K562 (cell line): ENCODE data around the gene WTAP. TPM values are rescaled to one million over a fixed set of nuclear protein-coding genes. Genes with fewer than 3 reads are reported as not detected.

Source experiments
- ELF1 ChIP-seq: fragments of 200-800 bp; sonication (Bioruptor generic); IDR thresholded peaks from 2 replicates; pipeline ENCODE4 v1.6.1; 2016; ENCODE audit warnings: missing genetic modification characterization, missing compliant biosample characterization
- FOXA1 ChIP-seq: fragments of 450-650 bp; IDR thresholded peaks from 2 replicates; pipeline ENCODE4 v1.6.1; 2016; ENCODE audit warnings: mild to moderate bottlenecking, borderline replicate concordance
- HMGN3 ChIP-seq: IDR thresholded peaks from 2 replicates; pipeline ENCODE4 v1.6.1; 2011; ENCODE audit warnings: borderline replicate concordance, low read depth, mild to moderate bottlenecking, mixed read lengths, low read length; ENCODE audit not compliant: insufficient read length; ENCODE audit errors: extremely low read depth
- KAT8 ChIP-seq: fragments of 450-650 bp; IDR thresholded peaks from 2 replicates; pipeline ENCODE4 v1.6.1; 2016; ENCODE audit warnings: low read depth, mild to moderate bottlenecking
- MAFG ChIP-seq: fragments of 450-650 bp; conservative IDR thresholded peaks from 2 replicates; pipeline ENCODE4 v1.6.1; 2016; ENCODE audit warnings: missing genetic modification characterization, missing compliant biosample characterization
- NRF1 ChIP-seq, 2 experiments: fragments of 450-650 bp; IDR thresholded peaks in 1 of 2; conservative IDR thresholded peaks in 1 of 2; 2 replicates each; pipeline ENCODE4 v1.6.1; 2014; ENCODE audit warnings: mild to moderate bottlenecking in 2 of 2
- RBBP5 ChIP-seq: fragments of 200-600 bp; sonication (generic); IDR thresholded peaks from 2 replicates; pipeline ENCODE4 v1.6.1; 2012; ENCODE audit warnings: borderline replicate concordance, mild to moderate bottlenecking, low read length, control low read depth, inconsistent platforms; ENCODE audit not compliant: insufficient read depth, poor library complexity, severe bottlenecking
- RUNX1 ChIP-seq: sonication (generic); IDR thresholded peaks from 2 replicates; pipeline ENCODE4 v1.6.1; 2016; ENCODE audit warnings: antibody characterized with exemption, low read depth
- SP2 ChIP-seq: IDR thresholded peaks from 2 replicates; pipeline ENCODE4 v1.6.1; 2011; ENCODE audit warnings: mild to moderate bottlenecking, low read depth, low read length, moderate library complexity; ENCODE audit not compliant: poor library complexity, severe bottlenecking; ENCODE audit errors: extremely low read depth
- STAT5A ChIP-seq: IDR thresholded peaks from 2 replicates; pipeline ENCODE4 v1.6.1; 2012; ENCODE audit warnings: low read length, inconsistent platforms, borderline replicate concordance
- TBL1XR1 ChIP-seq, 2 experiments: IDR thresholded peaks; 2 replicates each; pipeline ENCODE4 v1.6.1; 2012; ENCODE audit warnings: improper control_type of control experiment in 2 of 2, low read length in 2 of 2, mild to moderate bottlenecking in 1 of 2
- TCF3 ChIP-seq: sonication (generic); formaldehyde crosslinking; IDR thresholded peaks from 2 replicates; pipeline ENCODE4 v1.4.0; 2020; ENCODE audit warnings: mild to moderate bottlenecking, missing genetic modification reagents
- ZBTB1 ChIP-seq: sonication (generic); formaldehyde crosslinking; IDR thresholded peaks from 2 replicates; pipeline ENCODE4 v1.8.1; 2023; ENCODE audit warnings: missing genetic modification reagents, low read depth, mild to moderate bottlenecking, borderline replicate concordance
- ZBTB17 ChIP-seq: fragments of 450-650 bp; formaldehyde crosslinking; IDR thresholded peaks from 2 replicates; pipeline ENCODE4 v1.4.0; 2020; ENCODE audit warnings: mild to moderate bottlenecking
- ZFP30 ChIP-seq: fragments of 250-450 bp; sonication (Bioruptor Pico); IDR thresholded peaks from 2 replicates; pipeline ENCODE4 v1.8.0; 2022; ENCODE audit warnings: moderate library complexity, mild to moderate bottlenecking, inconsistent platforms, borderline replicate concordance
- ZNF12 ChIP-seq: sonication (generic); formaldehyde crosslinking; IDR thresholded peaks from 2 replicates; pipeline ENCODE4 v1.4.0; 2020; ENCODE audit warnings: mild to moderate bottlenecking, missing genetic modification reagents
- ZNF133 ChIP-seq: fragments of 250-450 bp; sonication (Bioruptor Pico); IDR thresholded peaks from 2 replicates; pipeline ENCODE4 v1.4.0; 2020; ENCODE audit warnings: mild to moderate bottlenecking
- ZNF174 ChIP-seq: fragments of 250-450 bp; sonication (Bioruptor Pico); IDR thresholded peaks from 2 replicates; pipeline ENCODE4 v1.4.0; 2020; ENCODE audit warnings: mild to moderate bottlenecking
- ZNF184 ChIP-seq: sonication (generic); formaldehyde crosslinking; IDR thresholded peaks from 2 replicates; pipeline ENCODE4 v1.5.0; 2020; ENCODE audit warnings: missing genetic modification reagents
- ZNF444 ChIP-seq: fragments of 250-450 bp; sonication (Bioruptor Pico); IDR thresholded peaks from 2 replicates; pipeline ENCODE4 v1.4.0; 2020; ENCODE audit warnings: mild to moderate bottlenecking, moderate library complexity
- ZNF76 ChIP-seq: fragments of 250-450 bp; sonication (Bioruptor Pico); IDR thresholded peaks from 2 replicates; pipeline ENCODE4 v1.4.0; 2020; ENCODE audit warnings: mild to moderate bottlenecking, moderate library complexity, borderline replicate concordance
- ZZZ3 ChIP-seq: fragments of 450-650 bp; IDR thresholded peaks from 2 replicates; pipeline ENCODE4 v1.6.1; 2016; ENCODE audit warnings: antibody characterized with exemption, mild to moderate bottlenecking, moderate library complexity
- polyA plus RNA-seq, 8 experiments: library from polyadenylated mRNA; depleted of rRNA in 4 of 8; stranded (reverse) in 5 of 8; unstranded in 3 of 8; fragments of >200 nt; fragmentation: Nextera tagmentation in 2 of 8; fragmentation: Illumina TruSeq in 1 of 8; extraction: Ambion mirVana in 2 of 8; extraction: Trizol in 1 of 8; gene quantifications; 2 replicates each; pipeline versions ENCODE4 v1.2.1 to v1.2.3, GENCODE V29; 2011 to 2014; ENCODE audit warnings: inconsistent platforms in 1 of 8, missing spikeins in 1 of 8
- total RNA-seq, 7 experiments: library from RNA; depleted of rRNA in 6 of 7; stranded (reverse); fragments of >200 nt in 6 of 7; fragmentation: Illumina TruSeq in 2 of 7; extraction: Trizol in 2 of 7; gene quantifications; 2 replicates each; pipeline versions ENCODE4 v1.2.1 to v1.2.3, GENCODE V29; 2011 to 2021; ENCODE audit warnings: low replicate concordance in 1 of 7
- TF ChIP-seq, protein P1 (sequence below): IDR thresholded peaks from 2 replicates; pipeline ENCODE4 v1.6.1; 2012; ENCODE audit warnings: low read depth, low read length, improper control_type of control experiment, borderline replicate concordance
- TF ChIP-seq, protein P2 (sequence below), 2 experiments: fragments of 450-650 bp in 1 of 2; sonication (generic) in 1 of 2; formaldehyde crosslinking in 1 of 2; IDR thresholded peaks in 1 of 2; conservative IDR thresholded peaks in 1 of 2; 2 replicates each; pipeline versions ENCODE4 v1.6.1 to v1.8.1; 2016 to 2023; ENCODE audit warnings: mild to moderate bottlenecking in 2 of 2, moderate library complexity in 2 of 2, inconsistent platforms in 1 of 2, missing genetic modification reagents in 1 of 2
- TF ChIP-seq, protein P3 (sequence below): fragments of 450-650 bp; formaldehyde crosslinking; IDR thresholded peaks from 2 replicates; pipeline ENCODE4 v1.4.0; 2020; ENCODE audit warnings: mild to moderate bottlenecking

Gene WTAP
- total and polyA plus RNA-seq, 9 of the 15 experiments (the other 6 are each of a cell fraction or from before 2014, with no cell fraction given): 52.4 to 156 (median 110) TPM

DNA sequence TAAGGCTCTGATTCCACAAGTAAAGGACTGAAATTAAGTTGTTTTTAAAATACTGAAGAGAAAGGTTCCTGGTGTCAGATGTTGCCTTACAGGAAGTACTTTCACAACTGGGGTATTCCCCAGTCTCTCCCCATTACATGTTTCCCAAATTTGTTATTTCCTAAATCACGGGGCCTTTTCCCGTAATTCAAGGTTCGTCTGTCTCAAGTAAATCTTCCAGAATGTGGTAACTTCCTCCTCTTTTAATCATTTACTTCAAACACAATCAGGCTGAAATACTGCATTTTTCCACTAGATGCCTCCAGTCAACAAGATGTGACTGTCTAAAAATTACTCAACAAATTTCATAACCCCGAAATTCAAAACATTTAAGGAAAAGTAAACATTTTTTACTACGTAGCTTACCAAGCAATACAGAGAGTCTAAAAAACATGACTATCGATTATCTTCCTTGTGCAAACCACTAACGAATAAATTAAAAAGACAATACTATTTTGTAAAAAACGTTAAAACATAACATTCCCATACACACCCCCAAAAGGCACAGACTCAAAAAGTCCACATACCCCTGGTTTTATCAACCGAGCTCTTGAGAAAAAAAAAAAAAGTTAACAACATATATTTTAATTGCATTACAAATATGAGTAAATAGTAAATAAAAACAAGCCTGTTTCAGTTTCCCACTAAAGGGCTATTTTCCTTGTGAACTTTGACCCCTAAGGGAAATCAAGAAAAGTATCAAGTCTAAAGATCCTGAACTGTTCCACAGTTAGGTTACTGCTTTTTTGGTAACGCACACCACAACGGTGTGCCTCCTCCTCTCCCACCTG lies 36.0 kb upstream of the WTAP start (continued):
- no peak for TF ChIP-seq ZNF184 (CRISPR knock-in tag)
- no peak for TF ChIP-seq ZZZ3
- TF ChIP-seq RBBP5: no peak
- TF ChIP-seq ZNF76 (CRISPR knock-in tag): no peak
- TF ChIP-seq STAT5A: 0 out of 2 replicates have a peak, but pooled peaks have one; percentile 22
- no peak for TF ChIP-seq SP2
- no peak for TF ChIP-seq ZFP30 (CRISPR knock-in tag)
- TF ChIP-seq, protein P1, sequence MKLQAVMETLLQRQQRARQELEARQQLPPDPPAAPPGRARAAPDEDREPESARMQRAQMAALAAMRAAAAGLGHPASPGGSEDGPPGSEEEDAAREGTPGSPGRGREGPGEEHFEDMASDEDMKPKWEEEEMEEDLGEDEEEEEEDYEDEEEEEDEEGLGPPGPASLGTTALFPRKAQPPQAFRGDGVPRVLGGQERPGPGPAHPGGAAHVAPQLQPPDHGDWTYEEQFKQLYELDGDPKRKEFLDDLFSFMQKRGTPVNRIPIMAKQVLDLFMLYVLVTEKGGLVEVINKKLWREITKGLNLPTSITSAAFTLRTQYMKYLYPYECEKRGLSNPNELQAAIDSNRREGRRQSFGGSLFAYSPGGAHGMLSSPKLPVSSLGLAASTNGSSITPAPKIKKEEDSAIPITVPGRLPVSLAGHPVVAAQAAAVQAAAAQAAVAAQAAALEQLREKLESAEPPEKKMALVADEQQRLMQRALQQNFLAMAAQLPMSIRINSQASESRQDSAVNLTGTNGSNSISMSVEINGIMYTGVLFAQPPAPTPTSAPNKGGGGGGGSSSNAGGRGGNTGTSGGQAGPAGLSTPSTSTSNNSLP: 0 out of 2 replicates have a peak, but pooled peaks have one; percentile 78
- TF ChIP-seq NRF1 (conservative IDR thresholded peaks at IDR 0.05 in 1 of 2, IDR thresholded peaks at IDR 0.05 in 1 of 2): no peak
- TF ChIP-seq KAT8: peak; percentile 30; the same call in 1 of the 2 replicates
- TF ChIP-seq ELF1 (tag): peak; percentile 36; the same call in 1 of the 2 replicates
- TF ChIP-seq ZNF12 (CRISPR knock-in tag): no peak
- TF ChIP-seq TCF3: no peak
- no peak for TF ChIP-seq ZNF174 (CRISPR knock-in tag)
- TF ChIP-seq FOXA1: no peak
- TF ChIP-seq, protein P2, sequence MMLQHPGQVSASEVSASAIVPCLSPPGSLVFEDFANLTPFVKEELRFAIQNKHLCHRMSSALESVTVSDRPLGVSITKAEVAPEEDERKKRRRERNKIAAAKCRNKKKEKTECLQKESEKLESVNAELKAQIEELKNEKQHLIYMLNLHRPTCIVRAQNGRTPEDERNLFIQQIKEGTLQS (IDR thresholded peaks at IDR 0.05): peak; percentile 26; the same call in 1 of the 2 replicates
- TF ChIP-seq, protein P2 (CRISPR knock-in tag; conservative IDR thresholded peaks at IDR 0.05): no peak
- no peak for TF ChIP-seq ZNF444 (CRISPR knock-in tag)
- no peak for TF ChIP-seq RUNX1
- TF ChIP-seq ZBTB1: no peak
- TF ChIP-seq, protein P3, sequence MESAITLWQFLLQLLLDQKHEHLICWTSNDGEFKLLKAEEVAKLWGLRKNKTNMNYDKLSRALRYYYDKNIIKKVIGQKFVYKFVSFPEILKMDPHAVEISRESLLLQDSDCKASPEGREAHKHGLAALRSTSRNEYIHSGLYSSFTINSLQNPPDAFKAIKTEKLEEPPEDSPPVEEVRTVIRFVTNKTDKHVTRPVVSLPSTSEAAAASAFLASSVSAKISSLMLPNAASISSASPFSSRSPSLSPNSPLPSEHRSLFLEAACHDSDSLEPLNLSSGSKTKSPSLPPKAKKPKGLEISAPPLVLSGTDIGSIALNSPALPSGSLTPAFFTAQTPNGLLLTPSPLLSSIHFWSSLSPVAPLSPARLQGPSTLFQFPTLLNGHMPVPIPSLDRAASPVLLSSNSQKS (CRISPR knock-in tag): no peak
- no peak for TF ChIP-seq HMGN3
- peak; percentile 51 for TF ChIP-seq MAFG (tag)
- no peak for TF ChIP-seq ZBTB17 (CRISPR knock-in tag)
- no peak for TF ChIP-seq ZNF133 (CRISPR knock-in tag)
- 0 out of 4 replicates have a peak, but pooled peaks of 1 of the 2 experiments have one; percentile 43 for TF ChIP-seq TBL1XR1 (IDR thresholded peaks at IDR 0.05; ENCODE audit: low read length in 2 of 2)
